Gastroesophageal sphincter (tissue), 3 donors: ENCODE data around the gene NAPEPLD.

ENCODE experiments used
- CTCF ChIP-seq, 4 experiments: fragments of 200-600 bp in 2 of 4; fragments of 450-650 bp in 2 of 4; sonication (generic) in 1 of 4; IDR thresholded peaks; one replicate each; pipeline ENCODE4 v1.5.1; 2017 to 2019; ENCODE audit warnings: antibody characterized with exemption in 4 of 4, mild to moderate bottlenecking in 2 of 4, moderate library complexity in 2 of 4
- POLR2A ChIP-seq, 2 donors: fragments of 450-650 bp; IDR thresholded peaks; one replicate each; pipeline ENCODE4 v1.6.1; 2017; ENCODE audit warnings: antibody characterized with exemption in 2 of 2, mild to moderate bottlenecking in 2 of 2, moderate library complexity in 1 of 2
- POLR2AphosphoS5 ChIP-seq: sonication (generic); formaldehyde crosslinking; IDR thresholded peaks from one replicate; pipeline ENCODE4 v1.6.1; 2017; ENCODE audit warnings: antibody characterized with exemption

GRCh38 chr7:103068414-103069403 lies 80.2 kb downstream of the NAPEPLD start:
- TF ChIP-seq CTCF (IDR thresholded peaks at IDR 0.05) (no peak), POLR2A (IDR thresholded peaks at IDR 0.05) (no peak), POLR2AphosphoS5 (no peak)
